ENCODE results near the gene GABRB3.

GABRB3 gene

DNA sequence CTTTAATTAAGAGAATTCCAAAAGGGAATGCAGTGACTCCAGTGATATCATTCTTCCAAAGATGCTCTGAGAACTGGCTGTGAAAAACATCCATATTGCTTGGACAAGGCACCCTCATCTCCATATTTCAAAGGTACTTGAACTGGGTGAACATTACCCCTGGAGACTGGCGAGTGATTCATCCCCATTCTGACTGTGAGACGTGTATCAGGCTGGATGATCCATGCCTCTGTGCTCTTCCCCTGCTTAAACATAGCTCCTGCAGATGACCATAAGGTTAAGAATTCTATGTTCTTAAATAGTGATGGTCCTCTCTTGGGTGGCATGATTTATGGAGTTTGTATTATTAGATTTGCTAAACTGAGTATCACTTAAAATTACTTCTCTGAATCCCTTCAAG, 137.8 kb downstream of the GABRB3 start:
- Histone ChIP-seq H3K4me3 (replicated peaks; ENCODE audit: low read depth, low read length) (no peak overlapping the region), H3K27me3 (replicated peaks; ENCODE audit: control insufficient read depth, insufficient read depth, low read length) (no peaks in the 10 kb centered on the region), H3K36me3 (ENCODE audit: control insufficient read depth, insufficient read depth, low read length) (no peaks in the 10 kb centered on the region)
- TF ChIP-seq, protein P1, sequence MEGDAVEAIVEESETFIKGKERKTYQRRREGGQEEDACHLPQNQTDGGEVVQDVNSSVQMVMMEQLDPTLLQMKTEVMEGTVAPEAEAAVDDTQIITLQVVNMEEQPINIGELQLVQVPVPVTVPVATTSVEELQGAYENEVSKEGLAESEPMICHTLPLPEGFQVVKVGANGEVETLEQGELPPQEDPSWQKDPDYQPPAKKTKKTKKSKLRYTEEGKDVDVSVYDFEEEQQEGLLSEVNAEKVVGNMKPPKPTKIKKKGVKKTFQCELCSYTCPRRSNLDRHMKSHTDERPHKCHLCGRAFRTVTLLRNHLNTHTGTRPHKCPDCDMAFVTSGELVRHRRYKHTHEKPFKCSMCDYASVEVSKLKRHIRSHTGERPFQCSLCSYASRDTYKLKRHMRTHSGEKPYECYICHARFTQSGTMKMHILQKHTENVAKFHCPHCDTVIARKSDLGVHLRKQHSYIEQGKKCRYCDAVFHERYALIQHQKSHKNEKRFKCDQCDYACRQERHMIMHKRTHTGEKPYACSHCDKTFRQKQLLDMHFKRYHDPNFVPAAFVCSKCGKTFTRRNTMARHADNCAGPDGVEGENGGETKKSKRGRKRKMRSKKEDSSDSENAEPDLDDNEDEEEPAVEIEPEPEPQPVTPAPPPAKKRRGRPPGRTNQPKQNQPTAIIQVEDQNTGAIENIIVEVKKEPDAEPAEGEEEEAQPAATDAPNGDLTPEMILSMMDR (IDR thresholded peaks at IDR 0.05; ENCODE audit: insufficient read depth, low read length, poor library complexity, severe bottlenecking): no peak
- DNase-seq (ENCODE audit: extremely low read depth, insufficient read length): no peak

DNA sequence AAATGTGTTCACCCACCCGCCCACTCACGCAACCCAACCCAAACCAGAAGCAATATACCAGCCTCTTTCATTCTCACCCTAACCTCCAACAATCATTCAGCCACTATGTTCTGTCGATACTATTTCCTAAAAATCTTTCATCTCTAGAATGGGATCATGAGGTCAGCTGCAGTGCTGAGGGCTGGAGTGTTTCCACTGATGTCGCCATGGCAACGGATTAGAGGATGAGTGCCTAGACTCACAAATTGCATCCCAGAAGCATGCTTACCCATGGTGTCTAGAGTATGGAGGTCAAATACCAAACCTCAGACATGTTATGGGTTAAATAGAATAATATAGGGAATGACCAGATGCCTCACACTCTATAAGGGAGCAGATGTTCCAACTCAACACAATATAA, 138.5 kb downstream of the GABRB3 start:
- Histone ChIP-seq H3K36me3 (ENCODE audit: control insufficient read depth, insufficient read depth, low read length) (no peaks in the 10 kb centered on the region), H3K27me3 (replicated peaks; ENCODE audit: control insufficient read depth, insufficient read depth, low read length) (no peaks in the 10 kb centered on the region), H3K4me3 (replicated peaks; ENCODE audit: low read depth, low read length) (no peak overlapping the region)
- TF ChIP-seq, protein P1 (IDR thresholded peaks at IDR 0.05; ENCODE audit: insufficient read depth, low read length, poor library complexity, severe bottlenecking): no peak
- DNase-seq (ENCODE audit: extremely low read depth, insufficient read length): no peak

DNA sequence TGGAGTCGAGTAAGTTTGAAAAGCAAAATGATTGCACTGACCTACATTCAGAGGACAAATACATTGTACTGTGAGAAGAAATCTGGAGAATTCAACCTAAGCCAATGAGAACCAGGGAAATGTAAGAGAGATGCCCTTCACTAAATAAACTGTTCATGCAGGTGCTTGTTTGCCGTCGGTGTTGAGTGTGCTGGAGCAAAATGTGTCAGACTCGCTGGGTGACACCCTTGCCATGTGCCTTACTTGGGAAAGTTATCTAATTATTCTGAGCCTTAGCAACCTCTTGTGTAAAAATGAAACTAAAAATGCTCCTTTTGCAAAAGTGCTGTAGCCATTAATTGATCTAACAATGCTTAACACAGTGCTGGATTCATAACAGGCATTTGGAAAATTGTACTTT, 140.4 kb downstream of the GABRB3 start:
- TF ChIP-seq, protein P1 (IDR thresholded peaks at IDR 0.05; ENCODE audit: insufficient read depth, low read length, poor library complexity, severe bottlenecking): no peak
- H3K4me3 ChIP-seq (replicated peaks; ENCODE audit: low read depth, low read length): no peak overlapping the region
- no peaks in the 10 kb centered on the region for H3K36me3 ChIP-seq (ENCODE audit: control insufficient read depth, insufficient read depth, low read length)
- no peaks in the 10 kb centered on the region for H3K27me3 ChIP-seq (replicated peaks; ENCODE audit: control insufficient read depth, insufficient read depth, low read length)
- no peak for DNase-seq (ENCODE audit: extremely low read depth, insufficient read length)

DNA sequence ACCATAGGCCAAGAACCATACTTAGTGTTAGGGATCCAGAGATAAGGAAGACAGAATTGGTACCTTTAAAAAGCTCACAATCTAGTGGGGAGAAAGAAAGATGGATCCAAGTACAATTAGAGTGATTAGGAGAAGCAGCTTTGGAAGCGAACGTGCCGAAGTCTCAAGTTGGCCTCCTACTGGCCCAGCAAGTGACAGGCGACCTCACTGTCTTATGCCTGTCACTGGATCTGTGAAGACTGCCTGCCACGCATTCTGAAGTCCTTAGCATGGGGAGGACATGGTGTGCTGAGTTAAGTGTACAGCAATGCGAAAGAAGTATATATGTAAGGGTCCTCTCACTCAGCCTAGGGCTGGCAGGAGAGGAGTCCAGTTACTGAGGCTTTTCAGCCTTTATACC, 141.0 kb downstream of the GABRB3 start:
- H3K36me3 ChIP-seq (ENCODE audit: control insufficient read depth, insufficient read depth, low read length): no peaks in the 10 kb centered on the region
- no peaks in the 10 kb centered on the region for H3K27me3 ChIP-seq (replicated peaks; ENCODE audit: control insufficient read depth, insufficient read depth, low read length)
- TF ChIP-seq, protein P1 (IDR thresholded peaks at IDR 0.05; ENCODE audit: insufficient read depth, low read length, poor library complexity, severe bottlenecking): no peak

DNA sequence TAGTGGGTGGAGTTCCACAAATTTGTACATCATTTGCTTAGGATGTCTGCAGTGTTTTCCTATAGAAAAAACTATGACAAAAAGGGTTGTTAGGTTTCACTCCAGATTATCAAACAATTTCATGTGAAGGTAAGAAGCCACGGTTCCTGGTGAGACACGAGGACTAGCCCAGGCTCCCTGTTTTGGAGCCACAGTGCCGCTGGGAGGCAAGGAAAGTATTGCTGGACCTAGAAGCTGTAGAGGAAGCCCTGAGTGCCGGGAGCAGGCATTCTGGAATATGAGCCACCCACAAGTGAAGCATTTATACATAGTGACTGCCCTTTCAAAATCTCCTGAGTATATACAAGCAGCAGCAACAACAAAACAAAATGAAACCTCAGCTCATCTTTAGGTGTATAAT, 142.0 kb downstream of the GABRB3 start:
- no peak for DNase-seq (ENCODE audit: extremely low read depth, insufficient read length)
- Histone ChIP-seq H3K36me3 (ENCODE audit: control insufficient read depth, insufficient read depth, low read length) (no peaks in the 10 kb centered on the region), H3K27me3 (replicated peaks; ENCODE audit: control insufficient read depth, insufficient read depth, low read length) (no peaks in the 10 kb centered on the region), H3K4me3 (replicated peaks; ENCODE audit: low read depth, low read length) (no peak overlapping the region)
- TF ChIP-seq, protein P1 (IDR thresholded peaks at IDR 0.05; ENCODE audit: insufficient read depth, low read length, poor library complexity, severe bottlenecking): no peak

More for the DNA sequence above, 141.0 kb downstream of the GABRB3 start:
- H3K4me3 ChIP-seq (replicated peaks; ENCODE audit: low read depth, low read length): no peak overlapping the region
- DNase-seq (ENCODE audit: extremely low read depth, insufficient read length): no peak

DNA sequence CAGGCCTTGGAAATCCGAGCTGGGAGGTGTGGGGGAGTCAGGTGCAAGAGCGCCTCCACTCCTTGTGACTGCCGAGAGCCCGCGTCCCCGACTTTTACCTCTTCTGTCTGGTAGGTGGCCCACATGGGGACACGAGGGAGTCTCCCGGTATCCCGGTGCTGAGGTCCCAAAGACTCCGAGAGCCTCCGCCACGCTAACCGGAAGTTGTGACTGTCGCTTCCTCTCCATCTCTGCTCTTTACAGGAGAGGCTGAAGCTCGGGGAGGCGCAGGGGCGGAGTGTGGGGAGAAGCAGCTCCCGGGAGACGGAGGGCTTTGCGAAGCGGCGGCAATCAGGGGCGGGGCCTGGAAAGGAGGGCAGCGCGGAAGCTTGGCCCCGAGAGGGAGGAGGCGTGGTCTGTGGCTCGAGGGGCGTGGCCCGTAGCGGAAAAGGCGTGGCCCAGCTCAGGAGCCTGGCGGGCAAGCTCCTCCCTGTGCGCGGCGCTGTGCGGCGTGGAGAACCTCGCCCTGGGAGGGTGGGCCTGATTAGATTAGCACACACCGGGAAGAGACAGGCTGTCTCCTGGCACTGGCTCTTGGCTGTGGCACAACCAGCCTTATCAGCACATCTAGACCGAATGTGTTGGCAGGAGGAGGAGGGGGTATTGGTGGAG, 143.9 kb downstream of the GABRB3 start:
- TF ChIP-seq, protein P1 (IDR thresholded peaks at IDR 0.05; ENCODE audit: insufficient read depth, low read length, poor library complexity, severe bottlenecking): no peak
- Histone ChIP-seq H3K36me3 (ENCODE audit: control insufficient read depth, insufficient read depth, low read length) (no peaks in the 10 kb centered on the region), H3K4me3 (replicated peaks; ENCODE audit: low read depth, low read length) (no peak overlapping the region), H3K27me3 (replicated peaks; ENCODE audit: control insufficient read depth, insufficient read depth, low read length) (no peaks in the 10 kb centered on the region)
- DNase-seq (ENCODE audit: extremely low read depth, insufficient read length): no peak

Measured in GM06990 (cell line).